ENCODE measurements around the gene MYH7B. TPM values are rescaled to one million over a fixed set of nuclear protein-coding genes. Genes with fewer than 3 reads are reported as not detected.

Gene MYH7B
- total and polyA plus RNA-seq, 3 donors from 2014 or later = 21.8 to 30.2 (median 24.3) TPM

- 70 to 83% methylated on average over 6 to 25 of the region's 25 CpGs for WGBS, 2 donors
- H3K9me3 ChIP-seq = no peaks in the 10 kb centered on the region
- no peaks in the 10 kb centered on the region for H3K27me3 ChIP-seq
- intact Hi-C loops (cut with DNase I; ENCODE audit: low total_unique reads) = no loop called here
- DNase-seq = no peak
- TF ChIP-seq POLR2A (IDR thresholded peaks at IDR 0.05) = no peak
- TF ChIP-seq, protein P1, sequence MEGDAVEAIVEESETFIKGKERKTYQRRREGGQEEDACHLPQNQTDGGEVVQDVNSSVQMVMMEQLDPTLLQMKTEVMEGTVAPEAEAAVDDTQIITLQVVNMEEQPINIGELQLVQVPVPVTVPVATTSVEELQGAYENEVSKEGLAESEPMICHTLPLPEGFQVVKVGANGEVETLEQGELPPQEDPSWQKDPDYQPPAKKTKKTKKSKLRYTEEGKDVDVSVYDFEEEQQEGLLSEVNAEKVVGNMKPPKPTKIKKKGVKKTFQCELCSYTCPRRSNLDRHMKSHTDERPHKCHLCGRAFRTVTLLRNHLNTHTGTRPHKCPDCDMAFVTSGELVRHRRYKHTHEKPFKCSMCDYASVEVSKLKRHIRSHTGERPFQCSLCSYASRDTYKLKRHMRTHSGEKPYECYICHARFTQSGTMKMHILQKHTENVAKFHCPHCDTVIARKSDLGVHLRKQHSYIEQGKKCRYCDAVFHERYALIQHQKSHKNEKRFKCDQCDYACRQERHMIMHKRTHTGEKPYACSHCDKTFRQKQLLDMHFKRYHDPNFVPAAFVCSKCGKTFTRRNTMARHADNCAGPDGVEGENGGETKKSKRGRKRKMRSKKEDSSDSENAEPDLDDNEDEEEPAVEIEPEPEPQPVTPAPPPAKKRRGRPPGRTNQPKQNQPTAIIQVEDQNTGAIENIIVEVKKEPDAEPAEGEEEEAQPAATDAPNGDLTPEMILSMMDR (IDR thresholded peaks at IDR 0.05) = no peak
- no peak overlapping the region for H3K27ac ChIP-seq
- no peak overlapping the region for H3K4me3 ChIP-seq
- H3K4me1 ChIP-seq = peaks cover 9% of the 10 kb centered on the region
- H3K36me3 ChIP-seq (ENCODE audit: low read depth, missing control alignments) = no peaks in the 10 kb centered on the region
Observed at GRCh38 chr20:34985461-34986310, 30.0 kb downstream of the MYH7B start.

DNA sequence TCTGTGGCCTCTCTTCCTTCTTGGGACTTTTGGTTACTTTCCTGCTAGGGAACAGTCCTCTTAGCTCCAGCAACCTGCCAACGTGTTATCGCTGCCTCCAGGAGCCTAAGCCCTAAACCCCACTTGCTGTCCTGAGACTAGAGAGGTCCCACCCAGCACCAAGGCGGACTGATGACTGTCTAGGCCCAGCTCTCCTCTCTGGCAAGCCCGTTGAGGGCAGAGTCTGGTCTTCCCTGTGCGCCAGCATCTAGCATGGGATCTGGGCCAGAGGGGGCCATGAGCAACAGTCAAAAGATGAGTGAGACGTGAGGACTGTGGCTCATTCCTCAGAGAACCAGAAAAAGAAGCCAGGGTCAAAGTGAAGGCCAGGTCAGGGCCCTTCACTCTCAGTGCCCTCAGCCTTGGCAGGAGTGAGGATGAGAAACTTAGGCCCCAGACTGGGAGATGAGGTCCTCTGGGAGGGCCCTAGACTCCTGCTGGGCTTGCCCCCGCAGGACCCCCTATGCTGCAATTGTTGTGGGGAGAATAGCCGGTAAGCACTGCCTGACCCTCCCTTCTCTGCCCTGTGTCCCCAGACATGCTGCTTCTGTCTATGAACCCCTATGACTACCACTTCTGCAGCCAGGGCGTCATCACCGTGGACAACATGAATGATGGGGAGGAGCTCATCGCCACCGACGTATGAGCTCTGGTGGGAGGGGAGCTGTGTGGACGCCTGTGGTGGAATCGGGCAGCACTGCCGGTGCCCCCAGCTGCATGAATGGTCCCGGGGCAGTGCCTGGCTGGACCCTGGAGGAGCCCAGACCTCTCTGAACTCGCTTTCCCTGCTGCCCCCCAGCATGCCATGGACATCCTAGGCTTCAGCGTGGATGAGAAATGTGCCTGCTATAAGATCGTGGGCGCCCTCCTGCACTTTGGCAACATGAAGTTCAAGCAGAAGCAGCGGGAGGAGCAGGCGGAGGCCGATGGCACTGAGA lies 30.9 kb downstream of the MYH7B start:
- Histone ChIP-seq H3K9me3 (no peaks in the 10 kb centered on the region), H3K36me3 (ENCODE audit: low read depth, missing control alignments) (no peaks in the 10 kb centered on the region)
- 65 to 66% methylated on average over 15 to 24 of the region's 24 CpGs for WGBS, 2 donors

DNA sequence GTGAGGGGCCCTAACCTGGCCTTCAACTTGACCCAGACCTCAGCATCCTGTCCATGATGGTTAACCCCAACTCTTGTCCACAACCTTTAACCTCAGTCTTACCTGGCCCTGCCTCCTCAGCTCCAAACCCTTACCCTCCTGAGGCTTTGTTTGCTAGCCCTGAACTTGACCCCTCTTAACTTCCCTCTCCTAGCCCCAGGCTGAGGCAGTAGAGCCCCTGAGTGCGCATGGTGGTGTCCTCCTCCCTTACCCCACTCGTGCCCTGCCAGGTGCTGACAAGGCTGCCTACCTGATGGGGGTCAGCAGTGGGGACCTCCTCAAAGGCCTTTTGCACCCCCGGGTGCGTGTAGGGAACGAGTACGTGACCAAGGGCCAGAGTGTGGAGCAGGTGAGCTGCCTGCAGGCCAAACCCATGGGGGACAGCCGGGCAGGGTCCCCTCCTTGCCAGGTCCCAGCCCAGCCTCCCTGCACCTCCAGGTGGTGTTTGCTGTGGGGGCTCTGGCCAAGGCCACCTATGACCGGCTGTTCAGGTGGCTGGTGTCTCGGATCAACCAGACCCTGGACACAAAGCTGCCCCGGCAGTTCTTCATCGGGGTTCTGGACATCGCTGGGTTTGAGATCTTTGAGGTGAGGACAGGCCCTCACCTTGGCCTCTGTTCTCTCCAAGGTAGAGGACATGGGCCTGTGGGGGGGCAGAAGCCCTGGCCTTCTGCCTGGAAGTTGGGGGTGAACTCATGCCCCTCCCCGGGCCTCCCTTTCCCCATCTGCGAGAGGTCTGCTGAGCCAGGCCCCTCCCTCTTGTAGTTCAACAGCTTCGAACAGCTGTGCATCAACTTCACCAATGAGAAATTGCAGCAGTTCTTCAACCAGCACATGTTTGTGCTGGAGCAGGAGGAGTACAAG lies 31.9 kb downstream of the MYH7B start:
- no peaks in the 10 kb centered on the region for H3K27me3 ChIP-seq
- no peaks in the 10 kb centered on the region for H3K36me3 ChIP-seq (ENCODE audit: low read depth, missing control alignments)
- 30 to 63% methylated on average over 3 to 14 of the region's 15 CpGs for WGBS, 2 donors
- peaks cover 7% of the 10 kb centered on the region for H3K4me1 ChIP-seq
- TF ChIP-seq POLR2A (IDR thresholded peaks at IDR 0.05) = no peak
- TF ChIP-seq, protein P1 (IDR thresholded peaks at IDR 0.05) = no peak
- H3K27ac ChIP-seq = no peak overlapping the region
- no peak overlapping the region for H3K4me3 ChIP-seq
- no peak for DNase-seq
- intact Hi-C loops (cut with DNase I; ENCODE audit: low total_unique reads) = no loop called here
- H3K9me3 ChIP-seq = no peaks in the 10 kb centered on the region

More for the DNA sequence above, 30.9 kb downstream of the MYH7B start:
- Histone ChIP-seq H3K27me3 (no peaks in the 10 kb centered on the region), H3K27ac (no peak overlapping the region), H3K4me1 (peaks cover 7% of the 10 kb centered on the region), H3K4me3 (no peak overlapping the region)
- TF ChIP-seq POLR2A (IDR thresholded peaks at IDR 0.05) = no peak
- TF ChIP-seq, protein P1 (IDR thresholded peaks at IDR 0.05) = no peak
- no peak for DNase-seq
- intact Hi-C loops (cut with DNase I; ENCODE audit: low total_unique reads) = no loop called here

DNA sequence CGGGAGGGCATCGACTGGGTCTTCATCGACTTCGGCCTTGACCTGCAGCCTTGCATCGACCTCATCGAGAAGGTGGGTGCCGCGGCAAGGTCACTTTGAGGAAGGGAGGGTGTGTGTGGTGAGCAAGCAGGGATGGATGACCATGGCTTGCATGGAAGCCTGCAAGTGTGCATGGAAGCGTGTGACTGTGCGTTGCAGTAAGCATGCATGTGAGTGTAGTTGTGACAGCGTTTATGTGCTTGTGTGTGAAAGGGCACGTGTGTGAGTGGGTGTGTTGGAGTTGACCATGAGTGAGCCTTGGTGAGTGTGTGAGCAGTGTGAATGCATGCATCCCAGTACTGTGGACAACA lies 32.5 kb downstream of the MYH7B start:
- Histone ChIP-seq H3K27me3 (no peaks in the 10 kb centered on the region), H3K4me3 (no peak overlapping the region), H3K9me3 (no peaks in the 10 kb centered on the region), H3K4me1 (peaks cover 7% of the 10 kb centered on the region), H3K27ac (no peak overlapping the region), H3K36me3 (ENCODE audit: low read depth, missing control alignments) (no peaks in the 10 kb centered on the region)
- 39 to 55% methylated on average over 12 of the region's 12 CpGs for WGBS, 2 donors
- DNase-seq = no peak
- no peak for TF ChIP-seq POLR2A (IDR thresholded peaks at IDR 0.05)
- TF ChIP-seq, protein P1 (IDR thresholded peaks at IDR 0.05) = no peak
- intact Hi-C loops (cut with DNase I; ENCODE audit: low total_unique reads) = no loop called here

Measured in testis (tissue), 3 donors.